AG10803 (cell line): ENCODE results near the gene AUP1.

Experiments used
- DNase-seq: peaks from one replicate; pipeline ENCODE4 v3.0.0; 2010; ENCODE audit warnings: low read depth
- H3K4me3 ChIP-seq: 2 replicates; pipeline ENCODE4 v1.5.1; 2011; ENCODE audit warnings: mild to moderate bottlenecking, low read length, control low read depth
- TF ChIP-seq, protein P1 (sequence below): conservative IDR thresholded peaks from 2 replicates; pipeline ENCODE4 v1.5.1; 2011; ENCODE audit warnings: mild to moderate bottlenecking, low read length, control low read depth, inconsistent platforms

The AUP1 gene

DNA sequence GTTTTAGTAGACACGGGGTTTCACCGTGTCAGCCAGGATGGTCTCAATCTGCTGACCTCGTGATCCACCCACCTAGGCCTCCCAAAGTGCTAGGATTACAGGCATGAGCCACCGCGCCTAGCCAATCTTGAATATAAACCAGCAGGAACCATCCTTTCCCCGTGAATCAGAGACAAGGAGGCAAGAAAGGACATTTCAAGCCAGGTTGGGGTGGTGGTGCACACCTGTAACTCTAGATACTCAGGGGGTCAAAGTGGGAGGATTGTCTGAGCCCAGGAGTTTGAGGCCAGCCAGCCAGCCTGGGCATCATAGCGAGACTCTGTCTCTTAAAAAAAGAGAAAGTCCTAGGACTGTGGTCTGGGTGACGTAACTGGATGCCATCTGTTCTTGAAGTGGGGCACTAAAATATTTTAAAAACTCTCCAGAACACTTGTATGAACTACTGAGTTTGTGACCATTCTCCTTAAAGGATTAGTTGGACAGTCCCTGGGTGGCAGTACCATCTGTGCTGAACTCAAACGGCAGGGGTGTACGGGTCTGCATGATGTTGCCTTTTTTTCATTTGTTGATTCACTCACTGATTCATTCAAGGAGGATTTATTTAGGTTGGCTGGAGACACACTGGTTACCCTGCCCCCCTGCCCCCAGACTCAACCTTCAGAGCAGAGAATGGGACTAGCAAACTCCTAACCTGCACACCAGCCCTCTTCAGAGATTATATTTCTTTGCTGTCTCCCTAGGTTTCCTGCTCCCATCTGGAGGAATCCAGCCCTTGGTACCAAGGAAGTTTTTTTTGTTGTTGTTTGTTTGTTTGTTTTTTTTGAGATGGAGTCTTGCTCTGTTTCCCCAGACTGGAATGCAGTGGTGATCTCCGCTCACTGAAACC, 18.2 kb downstream of the AUP1 start:
- DNase-seq: peak; percentile 57
- TF ChIP-seq, protein P1, sequence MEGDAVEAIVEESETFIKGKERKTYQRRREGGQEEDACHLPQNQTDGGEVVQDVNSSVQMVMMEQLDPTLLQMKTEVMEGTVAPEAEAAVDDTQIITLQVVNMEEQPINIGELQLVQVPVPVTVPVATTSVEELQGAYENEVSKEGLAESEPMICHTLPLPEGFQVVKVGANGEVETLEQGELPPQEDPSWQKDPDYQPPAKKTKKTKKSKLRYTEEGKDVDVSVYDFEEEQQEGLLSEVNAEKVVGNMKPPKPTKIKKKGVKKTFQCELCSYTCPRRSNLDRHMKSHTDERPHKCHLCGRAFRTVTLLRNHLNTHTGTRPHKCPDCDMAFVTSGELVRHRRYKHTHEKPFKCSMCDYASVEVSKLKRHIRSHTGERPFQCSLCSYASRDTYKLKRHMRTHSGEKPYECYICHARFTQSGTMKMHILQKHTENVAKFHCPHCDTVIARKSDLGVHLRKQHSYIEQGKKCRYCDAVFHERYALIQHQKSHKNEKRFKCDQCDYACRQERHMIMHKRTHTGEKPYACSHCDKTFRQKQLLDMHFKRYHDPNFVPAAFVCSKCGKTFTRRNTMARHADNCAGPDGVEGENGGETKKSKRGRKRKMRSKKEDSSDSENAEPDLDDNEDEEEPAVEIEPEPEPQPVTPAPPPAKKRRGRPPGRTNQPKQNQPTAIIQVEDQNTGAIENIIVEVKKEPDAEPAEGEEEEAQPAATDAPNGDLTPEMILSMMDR: no peak
- H3K4me3 ChIP-seq: no peak overlapping the region

DNA sequence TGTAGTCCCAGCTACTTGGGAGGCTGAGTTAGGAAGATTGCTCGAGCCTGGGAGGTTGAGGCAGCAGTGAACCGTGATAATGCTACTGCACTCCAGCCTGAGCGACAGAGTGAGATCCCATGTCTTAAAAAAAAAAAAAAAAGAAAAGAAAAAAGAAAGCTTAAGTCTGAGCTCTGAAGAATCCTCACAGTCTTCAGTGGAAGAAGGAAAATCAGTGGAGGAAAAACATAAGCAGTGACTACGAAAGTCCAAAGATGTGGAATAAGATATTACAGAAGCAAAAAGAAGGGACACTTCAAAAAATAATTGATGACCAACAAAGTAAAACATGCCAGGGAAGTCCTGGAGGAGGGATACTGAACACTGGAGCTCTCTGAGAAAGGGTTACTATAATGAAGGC, 19.2 kb downstream of the AUP1 start:
- no peak for DNase-seq
- TF ChIP-seq, protein P1: no peak

DNA sequence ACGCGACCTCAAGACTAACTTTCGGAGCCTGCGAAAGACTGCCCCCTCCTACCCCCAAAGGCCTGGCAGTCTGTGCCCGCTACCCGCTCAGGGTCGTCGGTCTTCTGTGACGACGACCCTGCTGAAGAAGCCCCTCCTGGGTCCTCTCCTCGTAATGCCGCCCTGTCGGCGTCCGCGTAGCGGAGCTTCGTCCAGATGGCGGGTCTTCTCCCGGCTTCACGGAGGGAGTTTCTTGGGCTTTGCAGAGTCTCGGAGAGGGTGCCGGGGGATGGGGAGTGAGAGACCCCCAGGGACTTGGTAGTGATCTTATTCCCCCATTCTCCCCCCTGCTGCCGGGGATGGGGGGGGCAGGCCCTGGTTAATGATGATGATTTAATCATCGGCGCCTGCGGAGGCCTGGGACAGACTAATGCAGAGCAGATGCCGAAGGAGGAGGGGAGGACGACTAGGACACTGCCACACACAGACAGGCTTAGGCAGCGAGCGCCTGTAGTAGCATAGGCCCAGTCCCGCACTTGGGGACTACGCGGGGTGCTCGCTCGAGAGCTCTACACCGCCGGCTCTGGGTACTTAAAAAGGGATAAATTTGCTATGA, 21.5 kb downstream of the AUP1 start:
- DNase-seq: peak; percentile 82
- peak overlapping the region; percentile 98 for H3K4me3 ChIP-seq
- TF ChIP-seq, protein P1: no peak

More for the DNA sequence above, 19.2 kb downstream of the AUP1 start:
- H3K4me3 ChIP-seq: no peak overlapping the region

DNA sequence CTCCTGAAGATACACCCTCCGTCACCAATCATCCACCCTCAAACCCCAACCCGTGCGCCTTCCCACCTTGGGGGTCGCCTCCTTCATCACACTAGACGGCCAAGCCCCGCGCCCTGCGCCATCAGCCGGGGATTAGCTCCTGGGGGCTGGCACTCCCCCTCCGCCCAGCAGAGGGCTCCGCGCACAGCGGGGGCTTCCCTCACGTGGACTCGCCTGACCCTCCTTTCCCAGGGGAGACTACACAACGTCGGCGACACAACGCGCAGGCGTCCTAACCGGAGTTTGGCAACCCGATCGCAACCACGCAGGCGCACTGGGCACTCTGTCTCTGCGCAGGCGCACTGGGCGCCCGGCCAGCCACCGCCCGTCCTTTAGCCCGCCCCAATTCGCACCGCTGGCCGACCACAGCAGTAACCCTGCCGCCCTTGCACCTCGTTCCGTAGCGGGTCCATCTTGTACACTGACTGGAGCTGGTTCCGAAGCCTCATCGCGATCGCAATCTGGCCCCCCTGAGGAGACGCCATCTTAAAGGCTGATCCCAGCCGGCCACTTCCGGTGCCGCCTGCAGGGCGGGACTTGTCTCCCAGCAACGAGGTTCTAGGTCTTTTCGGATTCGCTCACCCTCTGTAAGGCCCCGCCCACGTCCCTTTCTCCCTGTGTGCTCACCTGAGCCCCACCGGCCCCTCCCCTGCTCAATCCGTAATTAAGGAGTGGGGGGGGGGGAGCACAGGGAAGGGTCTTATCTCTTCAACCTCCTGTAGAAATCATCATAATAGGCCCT, 22.2 kb downstream of the AUP1 start, which contains the start of gene PCGF1:
TSS of gene PCGF1 (minus strand) at position 551 of the 781 bp plus-strand sequence. CDS start at position 524, 27 bp downstream.
- H3K4me3 ChIP-seq: peak within 1 kb of the TSS; percentile 98
- TF ChIP-seq, protein P1: peak; percentile 36
- peak; percentile 98 for DNase-seq

DNA sequence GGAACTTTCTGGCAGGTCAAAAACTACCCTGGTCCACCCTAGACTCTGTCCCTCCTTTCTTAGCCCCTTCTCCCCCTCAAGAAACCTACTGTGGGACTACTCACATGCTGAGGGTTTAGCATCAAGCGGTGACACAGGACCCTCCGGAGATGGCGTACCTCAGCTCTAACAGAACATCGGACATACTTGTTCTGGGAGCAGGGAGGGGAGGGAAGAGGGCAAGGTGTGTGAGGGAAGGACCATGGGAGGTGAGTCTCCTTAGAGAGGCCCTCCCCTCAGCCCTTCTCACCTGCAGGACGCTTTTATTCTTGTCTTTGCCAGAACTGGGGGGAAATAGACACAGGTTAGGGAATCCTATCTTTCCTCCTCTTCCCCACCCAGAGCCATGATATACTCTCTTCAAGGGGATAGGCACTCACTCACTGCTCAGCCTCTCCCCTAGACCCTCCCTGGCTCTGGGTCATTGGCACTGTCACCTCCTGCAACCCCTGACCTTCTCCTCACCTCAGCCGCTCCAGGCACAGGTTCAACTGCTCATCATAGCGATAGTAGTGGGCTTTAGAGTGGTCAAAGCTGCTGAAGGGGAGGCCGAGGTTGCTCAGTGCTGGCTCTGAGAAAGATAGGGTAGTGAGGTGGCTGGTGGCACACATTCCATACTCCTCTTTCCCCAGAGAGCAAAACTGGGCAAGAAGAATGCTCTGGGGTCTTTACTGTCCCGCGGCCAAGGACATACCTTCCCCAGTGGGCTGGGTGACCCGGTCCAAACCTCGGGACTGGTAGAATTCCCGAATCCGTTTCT, 23.9 kb downstream of the AUP1 start:
- TF ChIP-seq, protein P1: no peak
- peak overlapping the region; percentile 47 for H3K4me3 ChIP-seq
- DNase-seq: no peak

DNA sequence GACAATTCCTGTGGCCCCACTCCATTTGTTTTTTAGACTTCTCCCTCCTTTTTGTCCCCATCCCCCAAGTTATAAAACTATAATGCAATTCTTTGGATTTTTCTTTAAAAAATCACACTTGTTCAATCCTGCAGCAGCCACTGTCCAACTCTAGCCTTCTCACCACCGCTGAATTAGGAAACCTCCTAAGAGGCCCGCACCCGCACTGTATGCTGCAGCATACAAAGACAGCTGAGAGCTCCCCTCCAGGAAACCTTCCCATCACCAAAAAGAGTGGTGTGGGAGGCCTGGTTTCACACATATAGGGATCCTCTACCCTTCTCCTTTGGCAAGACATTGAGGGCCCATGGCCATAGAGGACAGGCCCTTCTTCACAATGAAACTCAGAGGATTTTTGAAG, 24.9 kb downstream of the AUP1 start:
- TF ChIP-seq, protein P1: no peak
- H3K4me3 ChIP-seq: no peak overlapping the region; the same call in 1 of the 2 replicates
- DNase-seq: no peak
